Kidney epithelial cell (primary cell): ENCODE data around the gene SNX21. TPM values are rescaled to one million over a fixed set of nuclear protein-coding genes. Genes with fewer than 3 reads are reported as not detected.

ENCODE experiments used
- DNase-seq: peaks from one replicate; pipeline ENCODE4 v3.0.0-alpha.2; 2010; ENCODE audit warnings: low read depth
- H3K27me3 ChIP-seq: 2 replicates; pipeline ENCODE4 v1.6.0; 2011; ENCODE audit warnings: low read length; ENCODE audit not compliant: control insufficient read depth, insufficient read depth
- H3K36me3 ChIP-seq: 2 replicates; pipeline ENCODE4 v1.5.1; 2011; ENCODE audit warnings: low read length; ENCODE audit not compliant: control insufficient read depth, insufficient read depth
- H3K4me3 ChIP-seq: 2 replicates; pipeline ENCODE4 v1.5.1; 2011; ENCODE audit warnings: low read depth, mild to moderate bottlenecking, control low read depth, low read length
- CTCF ChIP-seq: IDR thresholded peaks from 2 replicates; pipeline ENCODE4 v1.5.1; 2011; ENCODE audit warnings: mild to moderate bottlenecking, moderate library complexity, low read length, control low read depth, inconsistent platforms; ENCODE audit not compliant: insufficient read depth, poor library complexity, severe bottlenecking
- total RNA-seq: library from RNA; depleted of rRNA; stranded (reverse); fragments of >200 nt; gene quantifications from 2 replicates; pipeline ENCODE4 v1.2.3, GENCODE V29; 2015

SNX21 gene
- total RNA-seq, 1 donor from 2014 or later: 24.7 TPM

GRCh38 chr20:45821947-45822346, 11.7 kb upstream of the SNX21 start:
- no peak overlapping the region for H3K4me3 ChIP-seq
- TF ChIP-seq CTCF: no peak
- no peaks in the 10 kb centered on the region for H3K36me3 ChIP-seq
- peaks cover 18% of the 10 kb centered on the region for H3K27me3 ChIP-seq
- DNase-seq: no peak

- Histone ChIP-seq H3K36me3 (no peaks in the 10 kb centered on the region), H3K4me3 (no peak overlapping the region), H3K27me3 (peaks cover 18% of the 10 kb centered on the region)
- peak; percentile 1 for TF ChIP-seq CTCF
- DNase-seq: no peak
Observed at GRCh38 chr20:45822857-45823256, 10.7 kb upstream of the SNX21 start.

- no peak overlapping the region for H3K4me3 ChIP-seq
- DNase-seq: no peak
Observed at GRCh38 chr20:45823949-45824835, 9.4 kb upstream of the SNX21 start.

GRCh38 chr20:45826381-45827019, 7.1 kb upstream of the SNX21 start:
- H3K36me3 ChIP-seq: no peaks in the 10 kb centered on the region
- no peak for TF ChIP-seq CTCF
- H3K27me3 ChIP-seq: peaks cover 18% of the 10 kb centered on the region
- no peak overlapping the region for H3K4me3 ChIP-seq
- DNase-seq: no peak

More at GRCh38 chr20:45823949-45824835, 9.4 kb upstream of the SNX21 start:
- TF ChIP-seq CTCF: peak; percentile 53
- Histone ChIP-seq H3K27me3 (peaks cover 18% of the 10 kb centered on the region), H3K36me3 (no peaks in the 10 kb centered on the region)

- Histone ChIP-seq H3K4me3 (no peak within 1 kb of the TSS), H3K27me3 (peaks cover 18% of the 10 kb centered on the region), H3K36me3 (no peaks in the 10 kb centered on the region)
- DNase-seq: no peak
- no peak for TF ChIP-seq CTCF
Observed at GRCh38 chr20:45827030-45827652, 6.5 kb upstream of the SNX21 start, which contains the start of gene TNNC2. Gene TNNC2 (minus strand): TSS chr20:45827312. CDS start chr20:45827248, 64 bp downstream.
